Measurements from ENCODE around the gene E2F6.

The E2F6 gene

DNA sequence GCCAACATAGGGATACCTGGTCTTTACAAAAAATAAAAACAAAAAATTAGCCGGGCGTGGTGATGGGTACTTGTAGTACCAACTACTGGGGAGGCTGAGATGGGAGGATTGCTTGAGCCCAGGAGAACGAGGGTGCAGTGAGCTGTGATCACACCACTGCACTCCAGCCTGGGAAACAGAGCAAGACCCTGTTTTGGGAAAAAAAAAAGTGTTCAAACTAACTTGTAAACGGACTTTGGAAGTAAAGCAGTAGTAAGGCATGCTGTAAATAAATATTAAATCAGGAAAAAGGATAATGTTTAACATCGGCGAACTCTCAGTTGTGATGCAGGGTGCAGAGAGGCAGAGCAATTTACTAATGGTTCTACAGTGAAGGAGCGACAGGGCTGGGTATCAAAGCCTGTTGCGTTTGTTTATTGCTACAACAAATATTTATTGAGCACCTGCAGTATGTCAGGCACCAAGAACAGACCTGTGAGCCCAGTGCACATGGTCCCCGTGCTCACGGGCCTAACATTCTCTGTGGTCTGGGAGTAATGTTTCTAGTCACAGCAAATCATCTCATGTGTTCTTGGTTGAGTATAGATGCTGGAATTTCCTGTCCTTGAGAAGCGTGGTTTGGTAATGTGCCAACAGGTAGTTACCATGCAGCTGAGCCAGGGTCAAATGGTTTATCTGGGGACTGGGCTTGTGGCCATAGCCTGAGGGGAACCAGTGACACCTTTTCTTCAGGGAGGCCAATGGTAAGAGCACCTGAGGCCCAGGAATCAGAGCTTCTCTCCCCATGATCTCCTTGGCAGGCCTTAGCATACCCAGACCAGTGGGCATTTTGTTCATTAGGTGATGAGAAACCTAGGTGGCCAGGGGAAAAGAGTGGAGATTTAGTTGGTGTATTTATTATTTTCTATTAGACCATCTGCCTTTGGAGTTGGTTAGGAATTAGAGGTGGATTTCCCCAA lies 40.0 kb upstream of the E2F6 start:
- H3K27ac ChIP-seq: no peak overlapping the region
- TF ChIP-seq, protein P1, sequence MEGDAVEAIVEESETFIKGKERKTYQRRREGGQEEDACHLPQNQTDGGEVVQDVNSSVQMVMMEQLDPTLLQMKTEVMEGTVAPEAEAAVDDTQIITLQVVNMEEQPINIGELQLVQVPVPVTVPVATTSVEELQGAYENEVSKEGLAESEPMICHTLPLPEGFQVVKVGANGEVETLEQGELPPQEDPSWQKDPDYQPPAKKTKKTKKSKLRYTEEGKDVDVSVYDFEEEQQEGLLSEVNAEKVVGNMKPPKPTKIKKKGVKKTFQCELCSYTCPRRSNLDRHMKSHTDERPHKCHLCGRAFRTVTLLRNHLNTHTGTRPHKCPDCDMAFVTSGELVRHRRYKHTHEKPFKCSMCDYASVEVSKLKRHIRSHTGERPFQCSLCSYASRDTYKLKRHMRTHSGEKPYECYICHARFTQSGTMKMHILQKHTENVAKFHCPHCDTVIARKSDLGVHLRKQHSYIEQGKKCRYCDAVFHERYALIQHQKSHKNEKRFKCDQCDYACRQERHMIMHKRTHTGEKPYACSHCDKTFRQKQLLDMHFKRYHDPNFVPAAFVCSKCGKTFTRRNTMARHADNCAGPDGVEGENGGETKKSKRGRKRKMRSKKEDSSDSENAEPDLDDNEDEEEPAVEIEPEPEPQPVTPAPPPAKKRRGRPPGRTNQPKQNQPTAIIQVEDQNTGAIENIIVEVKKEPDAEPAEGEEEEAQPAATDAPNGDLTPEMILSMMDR (IDR thresholded peaks at IDR 0.05): no peak

DNA sequence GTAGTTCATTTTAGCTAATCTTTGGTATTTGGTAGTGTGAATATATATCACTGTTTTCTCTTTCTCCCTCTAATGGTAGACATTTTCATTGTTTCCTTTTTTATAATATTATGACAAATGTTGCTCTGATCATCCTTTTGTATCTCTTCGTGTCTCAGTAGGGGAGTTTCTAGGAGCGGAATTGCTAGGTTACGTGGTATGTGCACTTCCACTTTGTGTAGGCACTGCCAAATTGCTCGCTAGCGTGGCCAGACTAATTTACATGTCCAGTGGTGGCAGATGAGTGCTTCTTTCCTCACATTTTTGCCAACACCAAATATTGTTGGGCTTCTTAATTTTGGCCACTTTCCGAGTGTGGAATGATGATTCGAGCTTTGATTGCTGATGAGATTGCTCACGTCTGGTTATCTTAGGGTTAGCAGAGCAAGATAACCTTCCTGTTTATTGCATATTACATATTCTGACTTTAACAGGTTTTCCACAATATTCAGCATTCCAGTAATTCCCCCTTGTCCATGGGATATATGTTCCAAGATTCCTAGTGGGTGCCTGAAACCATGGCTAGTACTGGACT lies 37.5 kb upstream of the E2F6 start:
- H3K4me3 ChIP-seq (ENCODE audit: low read depth in 1 of 2, low read length in 1 of 2): no peak overlapping the region
- TF ChIP-seq, protein P1 (IDR thresholded peaks at IDR 0.05): no peak
- H3K4me1 ChIP-seq (ENCODE audit: control insufficient read depth in 1 of 2, insufficient read depth in 1 of 2, low read depth in 1 of 2, low read length in 1 of 2): no peaks in the 10 kb centered on the region
- no peaks in the 10 kb centered on the region for H3K36me3 ChIP-seq
- no peaks in the 10 kb centered on the region for H3K9me3 ChIP-seq
- no peak overlapping the region for H3K27ac ChIP-seq
- peaks cover 23% of the 10 kb centered on the region for H3K27me3 ChIP-seq

More for the DNA sequence above, 40.0 kb upstream of the E2F6 start:
- Histone ChIP-seq H3K9me3 (no peaks in the 10 kb centered on the region), H3K36me3 (no peaks in the 10 kb centered on the region), H3K27me3 (peaks cover 9% of the 10 kb centered on the region), H3K4me1 (ENCODE audit: control insufficient read depth in 1 of 2, insufficient read depth in 1 of 2, low read depth in 1 of 2, low read length in 1 of 2) (no peaks in the 10 kb centered on the region), H3K4me3 (ENCODE audit: low read depth in 1 of 2, low read length in 1 of 2) (no peak overlapping the region)

DNA sequence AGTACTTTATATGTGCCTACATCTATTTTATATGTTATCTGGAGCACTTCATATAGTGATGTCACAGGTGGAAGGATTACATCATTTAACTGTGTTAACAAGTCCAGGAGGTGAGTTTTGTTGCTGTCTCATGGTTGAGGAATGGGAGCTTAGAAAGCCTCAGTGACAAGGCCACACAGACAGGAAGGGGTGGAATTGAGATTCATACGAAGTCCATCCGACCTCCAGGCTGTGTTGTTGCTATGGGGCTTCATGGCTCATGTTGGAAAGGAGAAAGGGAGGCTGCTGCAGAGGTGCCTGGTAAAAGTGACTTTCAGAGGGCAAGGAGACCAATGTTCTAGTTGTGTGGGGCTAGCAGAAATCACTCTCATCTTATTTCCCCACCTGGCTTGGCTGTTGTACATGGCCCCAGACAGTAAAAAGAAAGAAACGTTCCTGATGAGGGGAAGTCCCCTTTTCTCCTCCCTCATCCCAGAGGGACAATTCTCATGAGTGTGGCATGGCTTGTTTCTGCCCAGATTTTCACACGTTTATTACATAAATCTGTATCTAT lies 36.9 kb upstream of the E2F6 start:
- no peak overlapping the region for H3K4me3 ChIP-seq (ENCODE audit: low read depth in 1 of 2, low read length in 1 of 2)
- TF ChIP-seq, protein P1 (IDR thresholded peaks at IDR 0.05): no peak
- no peaks in the 10 kb centered on the region for H3K4me1 ChIP-seq (ENCODE audit: control insufficient read depth in 1 of 2, insufficient read depth in 1 of 2, low read depth in 1 of 2, low read length in 1 of 2)
- no peaks in the 10 kb centered on the region for H3K36me3 ChIP-seq
- H3K9me3 ChIP-seq: no peaks in the 10 kb centered on the region
- H3K27ac ChIP-seq: no peak overlapping the region
- peaks cover 27% of the 10 kb centered on the region for H3K27me3 ChIP-seq

DNA sequence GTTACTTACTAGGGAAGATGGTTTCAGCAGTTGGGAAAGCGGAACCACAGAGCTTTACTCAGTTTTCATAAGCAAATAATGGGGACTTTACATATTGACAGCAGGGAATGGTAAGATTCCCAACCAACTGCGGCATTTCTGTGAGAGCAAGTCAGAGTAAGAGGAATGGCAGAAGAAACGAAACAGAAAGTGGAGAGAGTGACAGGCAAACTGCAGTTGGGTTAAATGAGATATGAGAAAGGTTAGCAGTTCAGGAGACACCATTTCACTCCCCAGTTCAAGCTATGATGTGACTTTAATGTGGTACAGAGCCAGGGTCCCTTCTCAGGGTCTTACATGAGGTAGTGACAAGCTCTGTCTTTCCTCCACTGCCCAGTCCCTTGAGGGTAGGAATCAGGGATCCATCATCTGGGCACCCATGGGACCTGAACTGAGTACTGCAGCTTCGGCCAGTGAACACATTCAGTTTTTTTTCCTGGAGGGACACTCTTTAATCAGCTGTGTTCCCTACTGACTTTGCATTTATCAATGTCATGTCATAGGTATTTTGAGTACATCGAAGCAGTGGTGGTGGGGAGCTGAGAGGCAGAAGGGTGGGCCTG lies 34.8 kb upstream of the E2F6 start:
- peaks cover 30% of the 10 kb centered on the region for H3K27me3 ChIP-seq
- no peak overlapping the region for H3K4me3 ChIP-seq (ENCODE audit: low read depth in 1 of 2, low read length in 1 of 2)
- TF ChIP-seq, protein P1 (IDR thresholded peaks at IDR 0.05): no peak
- no peaks in the 10 kb centered on the region for H3K36me3 ChIP-seq
- H3K27ac ChIP-seq: no peak overlapping the region
- no peaks in the 10 kb centered on the region for H3K9me3 ChIP-seq
- no peaks in the 10 kb centered on the region for H3K4me1 ChIP-seq (ENCODE audit: control insufficient read depth in 1 of 2, insufficient read depth in 1 of 2, low read depth in 1 of 2, low read length in 1 of 2)

DNA sequence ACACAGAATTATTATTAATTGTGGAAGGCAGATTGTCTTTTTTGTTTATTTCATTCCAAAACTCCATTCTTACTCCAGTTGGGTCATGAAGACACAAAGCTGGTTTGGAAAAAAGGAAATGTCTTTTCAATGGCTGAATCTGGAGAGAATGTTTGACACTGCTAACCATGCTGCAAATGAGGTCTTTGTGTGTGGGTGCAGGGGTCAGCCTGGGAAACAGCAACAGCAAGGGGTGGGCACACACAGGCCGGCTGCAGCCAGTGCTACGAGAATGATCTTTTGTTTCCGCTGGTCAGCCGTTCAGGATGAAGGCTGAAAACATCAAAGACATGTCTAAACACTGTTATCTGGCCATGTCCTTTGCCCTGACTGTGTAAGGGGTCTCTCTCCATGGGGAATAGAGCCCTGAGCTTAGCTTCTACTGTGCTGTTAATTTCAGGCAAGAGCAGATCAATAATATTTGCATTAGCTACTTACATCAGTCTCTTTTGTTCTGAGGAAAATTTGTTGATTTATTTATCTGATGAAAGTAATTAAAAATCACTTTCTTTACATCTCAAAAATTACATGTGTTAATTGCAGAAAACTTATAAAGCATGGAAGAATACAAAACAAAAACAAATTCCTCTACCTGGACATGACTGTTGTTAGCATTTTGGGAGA lies 33.3 kb upstream of the E2F6 start:
- no peaks in the 10 kb centered on the region for H3K4me1 ChIP-seq (ENCODE audit: control insufficient read depth in 1 of 2, insufficient read depth in 1 of 2, low read depth in 1 of 2, low read length in 1 of 2)
- TF ChIP-seq, protein P1 (IDR thresholded peaks at IDR 0.05): no peak
- no peak overlapping the region for H3K4me3 ChIP-seq (ENCODE audit: low read depth in 1 of 2, low read length in 1 of 2)
- no peaks in the 10 kb centered on the region for H3K36me3 ChIP-seq
- no peaks in the 10 kb centered on the region for H3K9me3 ChIP-seq
- H3K27me3 ChIP-seq: peaks cover 45% of the 10 kb centered on the region
- H3K27ac ChIP-seq: no peak overlapping the region
